Keratinocyte (primary cell): ENCODE results near the gene IQCK. TPM values are rescaled to one million over a fixed set of nuclear protein-coding genes. Genes with fewer than 3 reads are reported as not detected.

Experiments
- DNase-seq: peaks from one replicate; pipeline ENCODE4 v3.0.0-alpha.2; 2011; ENCODE audit warnings: low read depth, missing footprints, low spot score
- FAIRE-seq: peaks from 2 replicates; lab custom pipeline; 2011; peaks lifted over from hg19 to GRCh38; lab: Jason Lieb, UNC
- H2AFZ ChIP-seq: 2 replicates; pipeline ENCODE4 v1.6.0; 2012; ENCODE audit warnings: low read length, control low read depth, inconsistent platforms; ENCODE audit not compliant: control insufficient read depth
- H3K27ac ChIP-seq: 2 replicates; pipeline ENCODE4 v1.5.1; 2011; ENCODE audit warnings: low read length; ENCODE audit not compliant: control insufficient read depth, insufficient read depth
- H3K27me3 ChIP-seq: 3 replicates; pipeline ENCODE4 v1.6.0; 2011; ENCODE audit warnings: low read length; ENCODE audit not compliant: control insufficient read depth, insufficient read depth; ENCODE audit errors: extremely low read depth
- H3K36me3 ChIP-seq, 2 experiments: 2 replicates in 1 of 2; 3 replicates in 1 of 2; pipeline ENCODE4 v1.5.1; 2011; ENCODE audit warnings: low read length in 2 of 2, mild to moderate bottlenecking in 1 of 2; ENCODE audit not compliant: control insufficient read depth in 2 of 2, insufficient read depth in 2 of 2; ENCODE audit errors: extremely low read depth in 1 of 2
- H3K4me1 ChIP-seq: 3 replicates; pipeline ENCODE4 v1.5.1; 2011; ENCODE audit warnings: low read length; ENCODE audit not compliant: control insufficient read depth, insufficient read depth; ENCODE audit errors: extremely low read depth
- H3K4me2 ChIP-seq: 3 replicates; pipeline ENCODE4 v1.6.0; 2011; ENCODE audit warnings: low read depth, low read length; ENCODE audit not compliant: control insufficient read depth, insufficient read depth; ENCODE audit errors: extremely low read depth
- H3K4me3 ChIP-seq, 3 experiments: fragments of 200-600 bp in 1 of 3; sonication (generic) in 1 of 3; 2 replicates in 2 of 3; 3 replicates in 1 of 3; pipeline ENCODE4 v1.5.1; 2011 to 2016; ENCODE audit warnings: low read length in 3 of 3, mild to moderate bottlenecking in 3 of 3, control low read depth in 2 of 3, inconsistent platforms in 1 of 3, low read depth in 1 of 3, mixed read lengths in 1 of 3, mixed run types in 1 of 3, moderate library complexity in 1 of 3; ENCODE audit not compliant: control insufficient read depth in 2 of 3, insufficient read depth in 2 of 3; ENCODE audit errors: extremely low read depth in 1 of 3
- H3K79me2 ChIP-seq: 2 replicates; pipeline ENCODE4 v1.6.0; 2012; ENCODE audit warnings: low read length; ENCODE audit not compliant: control insufficient read depth, insufficient read depth
- H3K9ac ChIP-seq: 3 replicates; pipeline ENCODE4 v1.6.0; 2011; ENCODE audit warnings: low read length; ENCODE audit not compliant: control insufficient read depth, insufficient read depth; ENCODE audit errors: extremely low read depth
- H3K9me1 ChIP-seq: 3 replicates; pipeline ENCODE4 v1.6.0; 2011; ENCODE audit warnings: low read length; ENCODE audit not compliant: control insufficient read depth, insufficient read depth; ENCODE audit errors: extremely low read depth
- H3K9me3 ChIP-seq: 2 replicates; pipeline ENCODE4 v1.5.1; 2012; ENCODE audit warnings: low read depth, low read length; ENCODE audit not compliant: control insufficient read depth
- H4K20me1 ChIP-seq: 3 replicates; pipeline ENCODE4 v1.6.0; 2011; ENCODE audit warnings: low read length; ENCODE audit not compliant: control insufficient read depth, insufficient read depth; ENCODE audit errors: extremely low read depth
- CTCF ChIP-seq, 3 experiments: IDR thresholded peaks in 1 of 3; conservative IDR thresholded peaks in 1 of 3; optimal IDR thresholded peaks in 1 of 3; 2 replicates in 2 of 3; 3 replicates in 1 of 3; pipeline versions ENCODE3 to v1.5.1; 2011; ENCODE audit warnings: low read length in 3 of 3, mild to moderate bottlenecking in 3 of 3, moderate library complexity in 2 of 3, control low read depth in 1 of 3, inconsistent platforms in 1 of 3; ENCODE audit not compliant: insufficient read depth in 2 of 3; ENCODE audit errors: extremely low read depth in 1 of 3
- EZH2 ChIP-seq: IDR thresholded peaks from one replicate; pipeline ENCODE4 v1.6.1; 2012; ENCODE audit warnings: inconsistent platforms, mild to moderate bottlenecking, low read length, moderate library complexity
- dilution Hi-C: fragments of 300-500 bp; cut with MboI; formaldehyde crosslinking; loops from one replicate; pipeline ENCODE4 v1.7.0; 2020; ENCODE audit warnings: low sequenced_read_pairs; ENCODE audit not compliant: extremely low pct_ligation_motif_present
- polyA plus RNA-seq, 5 experiments: library from polyadenylated mRNA; depleted of rRNA in 3 of 5; stranded (reverse) in 3 of 5; stranded (forward) in 1 of 5; unstranded in 1 of 5; fragments of >200 nt; gene quantifications; 1 replicate in 1 of 5; 2 replicates in 3 of 5; 3 replicates in 1 of 5; pipeline versions ENCODE4 v1.2.1 to v1.2.3, GENCODE V29; 2011 to 2012; ENCODE audit warnings: missing spikeins in 2 of 5, low read depth in 1 of 5, low replicate concordance in 1 of 5

IQCK gene
- polyA plus RNA-seq, 1 donor (not counting 4 experiments of a cell fraction or from before 2014, with no cell fraction given): 9.7 TPM

GRCh38 chr16:19783363-19784182 is 65.5 kb downstream of the IQCK start:
- DNase-seq (no peak), FAIRE-seq (no peak)
- Histone ChIP-seq H3K79me2 (no peaks in the 10 kb centered on the region), H3K9ac (no peak overlapping the region), H3K9me3 (no peaks in the 10 kb centered on the region), H3K36me3 (no peaks in the 10 kb centered on the region), H3K4me2 (no peak overlapping the region), H4K20me1 (no peaks in the 10 kb centered on the region), H3K27ac (no peak overlapping the region), H3K4me3 (no peak overlapping the region), H3K4me1 (no peaks in the 10 kb centered on the region), H3K27me3 (no peaks in the 10 kb centered on the region), H3K9me1 (no peaks in the 10 kb centered on the region), H2AFZ (no peak overlapping the region)
- TF ChIP-seq EZH2 (no peak), CTCF (optimal IDR thresholded peaks at IDR 0.05 in 1 of 3, IDR thresholded peaks at IDR 0.05 in 1 of 3, conservative IDR thresholded peaks at IDR 0.05 in 1 of 3; ENCODE audit: extremely low read depth in 1 of 3, insufficient read depth in 2 of 3, low read length in 3 of 3) (no peak)
- dilution Hi-C loops: no loop called here

GRCh38 chr16:19784183-19784736 is 66.2 kb downstream of the IQCK start:
- DNase-seq (no peak), FAIRE-seq (no peak)
- H3K4me1 ChIP-seq: no peaks in the 10 kb centered on the region
- no peaks in the 10 kb centered on the region for H4K20me1 ChIP-seq
- TF ChIP-seq EZH2 (no peak), CTCF (optimal IDR thresholded peaks at IDR 0.05 in 1 of 3, IDR thresholded peaks at IDR 0.05 in 1 of 3, conservative IDR thresholded peaks at IDR 0.05 in 1 of 3; ENCODE audit: extremely low read depth in 1 of 3, insufficient read depth in 2 of 3, low read length in 3 of 3) (no peak)
- no peak overlapping the region for H3K4me2 ChIP-seq
- no peak overlapping the region for H3K27ac ChIP-seq
- dilution Hi-C loops: no loop called here
- H3K9me3 ChIP-seq: no peaks in the 10 kb centered on the region
- no peak overlapping the region for H3K4me3 ChIP-seq
- no peaks in the 10 kb centered on the region for H3K27me3 ChIP-seq
- no peak overlapping the region for H2AFZ ChIP-seq
- H3K9ac ChIP-seq: no peak overlapping the region
- no peaks in the 10 kb centered on the region for H3K79me2 ChIP-seq
- no peaks in the 10 kb centered on the region for H3K36me3 ChIP-seq
- no peaks in the 10 kb centered on the region for H3K9me1 ChIP-seq
